CD8-positive, alpha-beta memory T cell (primary cell): Measurements from ENCODE around the gene DIO3. TPM values are rescaled to one million over a fixed set of nuclear protein-coding genes. Genes with fewer than 3 reads are reported as not detected.
A peak's percentile ranks its signal among the peaks of the same experiment; 100 is the strongest.

Experiments
- CTCF ChIA-PET: fragments of 350-600 bp; sonication (Branson Sonifier 250); formaldehyde crosslinking; loops from one replicate; lab custom pipeline; 2021; ENCODE audit warnings: antibody characterized with exemption; lab: Charles Lee
- POLR2A ChIA-PET: fragments of 350-600 bp; sonication (Branson Sonifier 250); formaldehyde crosslinking; loops from one replicate; lab custom pipeline; 2021; ENCODE audit warnings: antibody characterized with exemption; lab: Charles Lee
- DNase-seq, 5 donors: peaks; one replicate each; pipeline versions ENCODE4 v3.0.0 to v3.0.0-alpha.2; 2020 to 2022; ENCODE audit warnings: mixed read lengths in 1 of 5
- H3K27ac ChIP-seq: one replicate; pipeline ENCODE4 v1.7.0; 2013; ENCODE audit warnings: low read depth, mild to moderate bottlenecking, low read length, moderate library complexity
- H3K27me3 ChIP-seq: 2 replicates; pipeline ENCODE4 v1.7.0; 2013; ENCODE audit warnings: low read length, mild to moderate bottlenecking; ENCODE audit not compliant: insufficient read depth, poor library complexity, severe bottlenecking
- H3K36me3 ChIP-seq: 2 replicates; pipeline ENCODE4 v1.7.0; 2013; ENCODE audit warnings: mild to moderate bottlenecking, low read length, moderate library complexity; ENCODE audit not compliant: insufficient read depth
- H3K4me1 ChIP-seq: 2 replicates; pipeline ENCODE4 v1.7.0; 2013; ENCODE audit warnings: mild to moderate bottlenecking, low read length, moderate library complexity; ENCODE audit not compliant: insufficient read depth
- H3K4me3 ChIP-seq: 2 replicates; pipeline ENCODE4 v1.7.0; 2013; ENCODE audit warnings: mild to moderate bottlenecking, low read length
- H3K9me3 ChIP-seq: 2 replicates; pipeline ENCODE4 v1.7.0; 2013; ENCODE audit warnings: mild to moderate bottlenecking, low read length
- H3K27ac Mint-ChIP-seq, 8 donors: one replicate each; pipeline ENCODE4 v1.8.0; 2020 to 2021; ENCODE audit warnings: mixed read lengths in 8 of 8, mild to moderate bottlenecking in 6 of 8, inconsistent platforms in 3 of 8, moderate library complexity in 3 of 8
- H3K27me3 Mint-ChIP-seq, 2 donors: one replicate each; pipeline ENCODE4 v1.8.0; 2020 to 2021; ENCODE audit warnings: mixed read lengths in 2 of 2, mild to moderate bottlenecking in 1 of 2, moderate library complexity in 1 of 2
- H3K36me3 Mint-ChIP-seq, 3 donors: one replicate each; pipeline ENCODE4 v1.8.0; 2020 to 2021; ENCODE audit warnings: mixed read lengths in 3 of 3, inconsistent platforms in 1 of 3, mild to moderate bottlenecking in 1 of 3
- H3K4me1 Mint-ChIP-seq, 3 donors: one replicate each; pipeline ENCODE4 v1.8.0; 2020 to 2021; ENCODE audit warnings: mixed read lengths in 3 of 3, inconsistent platforms in 1 of 3, mild to moderate bottlenecking in 1 of 3
- H3K4me3 Mint-ChIP-seq, 7 donors: one replicate each; pipeline ENCODE4 v1.8.0; 2020 to 2021; ENCODE audit warnings: mixed read lengths in 7 of 7, mild to moderate bottlenecking in 6 of 7, moderate library complexity in 4 of 7, inconsistent platforms in 2 of 7
- H3K9me3 Mint-ChIP-seq, 5 donors: one replicate each; pipeline ENCODE4 v1.8.0; 2020 to 2022; ENCODE audit warnings: mixed read lengths in 5 of 5, mild to moderate bottlenecking in 3 of 5, moderate library complexity in 2 of 5, inconsistent platforms in 1 of 5
- polyA plus RNA-seq: library from polyadenylated mRNA; unstranded; fragments of 300-500 nt; fragmentation: Illumina TruSeq; gene quantifications from one replicate; pipeline ENCODE4 v1.2.3, GENCODE V29; 2021
- total RNA-seq, 2 experiments: library from RNA; stranded (reverse); gene quantifications; one replicate each; pipeline ENCODE4 v1.2.3, GENCODE V29; 2021

Gene DIO3
- total and polyA plus RNA-seq, 3 experiments from 2014 or later, result not detected

GRCh38 chr14:101521473-101521915 is 39.8 kb upstream of the DIO3 start:
- Histone ChIP-seq H3K9me3 (no peaks in the 10 kb centered on the region), H3K4me3 (no peak overlapping the region), H3K36me3 (no peaks in the 10 kb centered on the region), H3K27ac (no peak overlapping the region), H3K27me3 (no peaks in the 10 kb centered on the region), H3K4me1 (no peaks in the 10 kb centered on the region)
- Mint-ChIP-seq H3K36me3 (peaks cover 0 to 4% (median 0%) of the 10 kb centered on the region in 3 donors), H3K4me3 (no peak overlapping the region), H3K9me3 (peaks cover 0 to 2% (median 0%) of the 10 kb centered on the region in 5 donors), H3K27me3 (peaks cover 2 to 3% of the 10 kb centered on the region in 2 donors), H3K4me1 (no peaks in the 10 kb centered on the region), H3K27ac (no peak overlapping the region)
- CTCF ChIA-PET, result no interaction called here
- no peak for DNase-seq
- POLR2A ChIA-PET, result no interaction called here

- POLR2A ChIA-PET, result no interaction called here
- H3K4me3 Mint-ChIP-seq, result no peak overlapping the region
- Histone ChIP-seq H3K27me3 (no peaks in the 10 kb centered on the region), H3K27ac (no peak overlapping the region), H3K9me3 (no peaks in the 10 kb centered on the region), H3K36me3 (no peaks in the 10 kb centered on the region), H3K4me1 (no peaks in the 10 kb centered on the region), H3K4me3 (no peak overlapping the region)
- peaks cover 3 to 4% of the 10 kb centered on the region in 2 donors for H3K27me3 Mint-ChIP-seq
- no peak for DNase-seq
- no peak overlapping the region for H3K27ac Mint-ChIP-seq
- H3K36me3 Mint-ChIP-seq, result peaks cover 0 to 4% (median 0%) of the 10 kb centered on the region in 3 donors
- CTCF ChIA-PET, result no interaction called here
- H3K4me1 Mint-ChIP-seq, result no peaks in the 10 kb centered on the region
- peaks cover 0 to 2% (median 0%) of the 10 kb centered on the region in 5 donors for H3K9me3 Mint-ChIP-seq
Measured at GRCh38 chr14:101521978-101522377, 39.3 kb upstream of the DIO3 start.

GRCh38 chr14:101525640-101526527 is 35.4 kb upstream of the DIO3 start:
- Histone ChIP-seq H3K9me3 (no peaks in the 10 kb centered on the region), H3K4me1 (no peaks in the 10 kb centered on the region), H3K4me3 (no peak overlapping the region), H3K36me3 (no peaks in the 10 kb centered on the region), H3K27ac (no peak overlapping the region), H3K27me3 (no peaks in the 10 kb centered on the region)
- H3K27me3 Mint-ChIP-seq, result peaks cover 7 to 11% of the 10 kb centered on the region in 2 donors
- H3K36me3 Mint-ChIP-seq, result peaks cover 0 to 4% (median 0%) of the 10 kb centered on the region in 3 donors
- no peak overlapping the region for H3K27ac Mint-ChIP-seq
- H3K9me3 Mint-ChIP-seq, result peaks cover 0 to 2% (median 0%) of the 10 kb centered on the region in 5 donors
- POLR2A ChIA-PET, result no interaction called here
- CTCF ChIA-PET, result no interaction called here
- peaks cover 12 to 16% (median 14%) of the 10 kb centered on the region in 3 donors for H3K4me1 Mint-ChIP-seq
- H3K4me3 Mint-ChIP-seq, result no peak overlapping the region
- DNase-seq, result no peak

- Histone ChIP-seq H3K4me1 (no peaks in the 10 kb centered on the region), H3K4me3 (no peak overlapping the region), H3K36me3 (no peaks in the 10 kb centered on the region), H3K27me3 (no peaks in the 10 kb centered on the region), H3K9me3 (no peaks in the 10 kb centered on the region), H3K27ac (no peak overlapping the region)
- peaks cover 0 to 2% (median 0%) of the 10 kb centered on the region in 5 donors for H3K9me3 Mint-ChIP-seq
- no peak overlapping the region for H3K4me3 Mint-ChIP-seq
- H3K27ac Mint-ChIP-seq, result peak overlapping the region in 1 of 8 donors; percentile 52
- H3K4me1 Mint-ChIP-seq, result peaks cover 12 to 16% (median 16%) of the 10 kb centered on the region in 3 donors
- peaks cover 0 to 4% (median 0%) of the 10 kb centered on the region in 3 donors for H3K36me3 Mint-ChIP-seq
- POLR2A ChIA-PET, result no interaction called here
- CTCF ChIA-PET, result no interaction called here
- peaks cover 7 to 11% of the 10 kb centered on the region in 2 donors for H3K27me3 Mint-ChIP-seq
- DNase-seq, result no peak
Measured at GRCh38 chr14:101527987-101528386, 33.3 kb upstream of the DIO3 start.

GRCh38 chr14:101529079-101529478 is 32.2 kb upstream of the DIO3 start:
- Mint-ChIP-seq H3K9me3 (no peaks in the 10 kb centered on the region), H3K36me3 (no peaks in the 10 kb centered on the region), H3K27me3 (peaks cover 5 to 11% of the 10 kb centered on the region in 2 donors), H3K27ac (no peak overlapping the region), H3K4me1 (peaks cover 19 to 22% (median 22%) of the 10 kb centered on the region in 3 donors), H3K4me3 (no peak overlapping the region)
- H3K36me3 ChIP-seq, result no peaks in the 10 kb centered on the region
- H3K4me3 ChIP-seq, result no peak overlapping the region
- ChIA-PET POLR2A (no interaction called here), CTCF (no interaction called here)
- no peaks in the 10 kb centered on the region for H3K4me1 ChIP-seq
- H3K27me3 ChIP-seq, result no peaks in the 10 kb centered on the region
- DNase-seq, result no peak
- no peak overlapping the region for H3K27ac ChIP-seq
- no peaks in the 10 kb centered on the region for H3K9me3 ChIP-seq

GRCh38 chr14:101534198-101534597 is 27.1 kb upstream of the DIO3 start:
- H3K27me3 ChIP-seq, result no peaks in the 10 kb centered on the region
- H3K9me3 ChIP-seq, result no peaks in the 10 kb centered on the region
- ChIA-PET CTCF (no interaction called here), POLR2A (no interaction called here)
- Mint-ChIP-seq H3K4me3 (peak overlapping the region in 1 of 7 donors; percentile 82), H3K27ac (peak overlapping the region in 4 of 8 donors; percentile 1 to 85 (median 60)), H3K4me1 (peaks cover 41 to 53% (median 45%) of the 10 kb centered on the region in 3 donors), H3K27me3 (peaks cover 4 to 5% of the 10 kb centered on the region in 2 donors), H3K36me3 (no peaks in the 10 kb centered on the region), H3K9me3 (no peaks in the 10 kb centered on the region)
- no peak overlapping the region for H3K4me3 ChIP-seq
- no peak overlapping the region for H3K27ac ChIP-seq
- no peaks in the 10 kb centered on the region for H3K36me3 ChIP-seq
- DNase-seq, result no peak
- peaks cover 22% of the 10 kb centered on the region for H3K4me1 ChIP-seq

GRCh38 chr14:101535232-101535631 is 26.1 kb upstream of the DIO3 start:
- H3K9me3 Mint-ChIP-seq, result no peaks in the 10 kb centered on the region
- peaks cover 4 to 5% of the 10 kb centered on the region in 2 donors for H3K27me3 Mint-ChIP-seq
- H3K27ac Mint-ChIP-seq, result peak overlapping the region in 7 of 8 donors; percentile 61 to 97 (median 81)
- ChIA-PET POLR2A (no interaction called here), CTCF (no interaction called here)
- Histone ChIP-seq H3K27ac (no peak overlapping the region), H3K4me1 (peaks cover 22% of the 10 kb centered on the region), H3K36me3 (no peaks in the 10 kb centered on the region), H3K4me3 (no peak overlapping the region), H3K27me3 (no peaks in the 10 kb centered on the region), H3K9me3 (no peaks in the 10 kb centered on the region)
- H3K4me1 Mint-ChIP-seq, result peaks cover 34 to 45% (median 39%) of the 10 kb centered on the region in 3 donors
- DNase-seq, result peak in 1 of 5 donors; percentile 25
- no peaks in the 10 kb centered on the region for H3K36me3 Mint-ChIP-seq
- H3K4me3 Mint-ChIP-seq, result peak overlapping the region; percentile 19 to 90 (median 71)

- H3K9me3 Mint-ChIP-seq, result no peaks in the 10 kb centered on the region
- ChIA-PET CTCF (no interaction called here), POLR2A (interaction anchor here (0.6 kb wide), 1 partner anchor 246 kb away, joined by 5 read pairs; no protein-coding TSS in a partner anchor)
- no peaks in the 10 kb centered on the region for H3K36me3 Mint-ChIP-seq
- no peaks in the 10 kb centered on the region for H3K27me3 ChIP-seq
- peaks cover 22% of the 10 kb centered on the region for H3K4me1 ChIP-seq
- H3K36me3 ChIP-seq, result no peaks in the 10 kb centered on the region
- H3K27ac Mint-ChIP-seq, result peak overlapping the region in 7 of 8 donors; percentile 55 to 97 (median 81)
- H3K4me3 ChIP-seq, result no peak overlapping the region
- H3K27me3 Mint-ChIP-seq, result peaks cover 3 to 4% of the 10 kb centered on the region in 2 donors
- no peak overlapping the region for H3K27ac ChIP-seq
- peak overlapping the region; percentile 27 to 90 (median 71) for H3K4me3 Mint-ChIP-seq
- H3K9me3 ChIP-seq, result no peaks in the 10 kb centered on the region
- DNase-seq, result no peak
- H3K4me1 Mint-ChIP-seq, result peaks cover 30 to 41% (median 34%) of the 10 kb centered on the region in 3 donors
Measured at GRCh38 chr14:101535701-101536207, 25.5 kb upstream of the DIO3 start.
